ENCODE measurements around the gene WWTR1.

DNA sequence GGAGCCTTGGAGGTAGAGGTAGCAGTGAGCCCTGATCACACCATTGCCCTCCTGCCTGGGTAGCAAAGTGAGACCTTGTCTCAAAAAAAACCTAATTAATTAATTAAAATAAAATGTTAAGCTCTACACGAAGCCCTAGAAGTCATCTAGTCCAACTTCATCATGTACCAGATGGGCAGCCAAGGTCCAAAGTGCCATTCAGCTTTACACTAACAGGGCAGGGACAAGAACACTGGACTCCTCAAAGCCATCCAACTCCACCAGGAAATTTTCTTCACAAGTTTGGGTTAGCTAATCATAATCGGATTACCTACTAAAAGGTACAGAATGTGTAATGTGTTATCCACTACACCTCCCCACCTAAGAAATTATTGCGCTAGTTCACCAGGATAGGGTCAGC is 48.8 kb downstream of the WWTR1 start:
- TF ChIP-seq, protein P1, sequence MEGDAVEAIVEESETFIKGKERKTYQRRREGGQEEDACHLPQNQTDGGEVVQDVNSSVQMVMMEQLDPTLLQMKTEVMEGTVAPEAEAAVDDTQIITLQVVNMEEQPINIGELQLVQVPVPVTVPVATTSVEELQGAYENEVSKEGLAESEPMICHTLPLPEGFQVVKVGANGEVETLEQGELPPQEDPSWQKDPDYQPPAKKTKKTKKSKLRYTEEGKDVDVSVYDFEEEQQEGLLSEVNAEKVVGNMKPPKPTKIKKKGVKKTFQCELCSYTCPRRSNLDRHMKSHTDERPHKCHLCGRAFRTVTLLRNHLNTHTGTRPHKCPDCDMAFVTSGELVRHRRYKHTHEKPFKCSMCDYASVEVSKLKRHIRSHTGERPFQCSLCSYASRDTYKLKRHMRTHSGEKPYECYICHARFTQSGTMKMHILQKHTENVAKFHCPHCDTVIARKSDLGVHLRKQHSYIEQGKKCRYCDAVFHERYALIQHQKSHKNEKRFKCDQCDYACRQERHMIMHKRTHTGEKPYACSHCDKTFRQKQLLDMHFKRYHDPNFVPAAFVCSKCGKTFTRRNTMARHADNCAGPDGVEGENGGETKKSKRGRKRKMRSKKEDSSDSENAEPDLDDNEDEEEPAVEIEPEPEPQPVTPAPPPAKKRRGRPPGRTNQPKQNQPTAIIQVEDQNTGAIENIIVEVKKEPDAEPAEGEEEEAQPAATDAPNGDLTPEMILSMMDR (conservative IDR thresholded peaks at IDR 0.05; ENCODE audit: low read depth in 2 of 2) = no peak
- no peak for TF ChIP-seq EZH2phosphoT487 (IDR thresholded peaks at IDR 0.05; ENCODE audit: unreplicated experiment)
- TF ChIP-seq EZH2 (IDR thresholded peaks at IDR 0.05; ENCODE audit: low read depth, unreplicated experiment) = no peak
- no peak for TF ChIP-seq POLR2AphosphoS5 (IDR thresholded peaks at IDR 0.05; ENCODE audit: low read depth)
- no peak for TF ChIP-seq REST (IDR thresholded peaks at IDR 0.05; ENCODE audit: unreplicated experiment)
- no peak for TF ChIP-seq CREB1 (CRISPR knock-in tag; IDR thresholded peaks at IDR 0.05; ENCODE audit: low read depth)
- no peak for TF ChIP-seq JUNB (IDR thresholded peaks at IDR 0.05; ENCODE audit: unreplicated experiment)

All from GM23338 (cell line).